ENCODE data around the gene DGKH. TPM values are rescaled to one million over a fixed set of nuclear protein-coding genes. Genes with fewer than 3 reads are reported as not detected.

The DGKH gene
- total RNA-seq, 1 donor from 2014 or later = 16.8 TPM

- no peak for TF ChIP-seq CTCF (IDR thresholded peaks at IDR 0.05; ENCODE audit: insufficient read depth, low read length, severe bottlenecking)
- Histone ChIP-seq H3K27me3 (ENCODE audit: control insufficient read depth, insufficient read depth, low read length) (no peaks in the 10 kb centered on the region), H3K36me3 (ENCODE audit: control insufficient read depth, insufficient read depth, low read length) (no peaks in the 10 kb centered on the region), H3K4me3 (ENCODE audit: low read depth, low read length) (no peak overlapping the region)
- no peak for FAIRE-seq
- DNase-seq (ENCODE audit: low read depth) = no peak
Measured at GRCh38 chr13:42119041-42119440, 70.6 kb downstream of the DGKH start.

- no peaks in the 10 kb centered on the region for H3K36me3 ChIP-seq (ENCODE audit: control insufficient read depth, insufficient read depth, low read length)
- FAIRE-seq = no peak
- no peak for TF ChIP-seq CTCF (IDR thresholded peaks at IDR 0.05; ENCODE audit: insufficient read depth, low read length, severe bottlenecking)
- DNase-seq (ENCODE audit: low read depth) = no peak
- no peak overlapping the region for H3K4me3 ChIP-seq (ENCODE audit: low read depth, low read length)
- no peaks in the 10 kb centered on the region for H3K27me3 ChIP-seq (ENCODE audit: control insufficient read depth, insufficient read depth, low read length)
Measured at GRCh38 chr13:42119875-42120274, 71.4 kb downstream of the DGKH start.

GRCh38 chr13:42123600-42123999, 75.2 kb downstream of the DGKH start:
- no peak for FAIRE-seq
- no peak for TF ChIP-seq CTCF (IDR thresholded peaks at IDR 0.05; ENCODE audit: insufficient read depth, low read length, severe bottlenecking)
- Histone ChIP-seq H3K4me3 (ENCODE audit: low read depth, low read length) (no peak overlapping the region), H3K27me3 (ENCODE audit: control insufficient read depth, insufficient read depth, low read length) (no peaks in the 10 kb centered on the region), H3K36me3 (ENCODE audit: control insufficient read depth, insufficient read depth, low read length) (peaks cover 3% of the 10 kb centered on the region)
- DNase-seq (ENCODE audit: low read depth) = no peak

GRCh38 chr13:42125046-42125445, 76.6 kb downstream of the DGKH start:
- Histone ChIP-seq H3K36me3 (ENCODE audit: control insufficient read depth, insufficient read depth, low read length) (peaks cover 11% of the 10 kb centered on the region), H3K4me3 (ENCODE audit: low read depth, low read length) (no peak overlapping the region), H3K27me3 (ENCODE audit: control insufficient read depth, insufficient read depth, low read length) (no peaks in the 10 kb centered on the region)
- no peak for FAIRE-seq
- DNase-seq (ENCODE audit: low read depth) = no peak
- TF ChIP-seq CTCF (IDR thresholded peaks at IDR 0.05; ENCODE audit: insufficient read depth, low read length, severe bottlenecking) = no peak

GRCh38 chr13:42127047-42127446, 78.6 kb downstream of the DGKH start:
- Histone ChIP-seq H3K27me3 (ENCODE audit: control insufficient read depth, insufficient read depth, low read length) (no peaks in the 10 kb centered on the region), H3K36me3 (ENCODE audit: control insufficient read depth, insufficient read depth, low read length) (peaks cover 17% of the 10 kb centered on the region), H3K4me3 (ENCODE audit: low read depth, low read length) (no peak overlapping the region)
- TF ChIP-seq CTCF (IDR thresholded peaks at IDR 0.05; ENCODE audit: insufficient read depth, low read length, severe bottlenecking) = no peak
- FAIRE-seq (no peak), DNase-seq (ENCODE audit: low read depth) (no peak)

- Histone ChIP-seq H3K27me3 (ENCODE audit: control insufficient read depth, insufficient read depth, low read length) (no peaks in the 10 kb centered on the region), H3K4me3 (ENCODE audit: low read depth, low read length) (no peak overlapping the region), H3K36me3 (ENCODE audit: control insufficient read depth, insufficient read depth, low read length) (peaks cover 19% of the 10 kb centered on the region)
- FAIRE-seq = peak; percentile 73
- DNase-seq (ENCODE audit: low read depth) = no peak
- no peak for TF ChIP-seq CTCF (IDR thresholded peaks at IDR 0.05; ENCODE audit: insufficient read depth, low read length, severe bottlenecking)
Measured at GRCh38 chr13:42129033-42129432, 80.6 kb downstream of the DGKH start.

Data from bronchial epithelial cell (primary cell).